IPS-20b (cell line): ENCODE data around the gene DGCR2.

Experiments used
- H3K27ac ChIP-seq: one replicate; pipeline ENCODE4 v1.5.1; 2013; ENCODE audit warnings: low read length
- H3K27me3 ChIP-seq: 2 replicates; pipeline ENCODE4 v1.6.1; 2013; ENCODE audit warnings: mild to moderate bottlenecking, low read length, inconsistent platforms; ENCODE audit not compliant: insufficient read depth
- H3K36me3 ChIP-seq: 2 replicates; pipeline ENCODE4 v1.6.1; 2013; ENCODE audit warnings: low read depth, mild to moderate bottlenecking, inconsistent platforms, low read length, moderate library complexity; ENCODE audit not compliant: insufficient read depth
- H3K4me1 ChIP-seq: 2 replicates; pipeline ENCODE4 v1.6.1; 2013; ENCODE audit warnings: mild to moderate bottlenecking, control low read depth, inconsistent platforms, low read length, moderate library complexity; ENCODE audit not compliant: insufficient read depth
- H3K4me3 ChIP-seq: 2 replicates; pipeline ENCODE4 v1.5.1; 2013; ENCODE audit warnings: mild to moderate bottlenecking, low read length, inconsistent platforms
- H3K9ac ChIP-seq: 2 replicates; pipeline ENCODE4 v1.6.1; 2013; ENCODE audit warnings: low read depth, mild to moderate bottlenecking, inconsistent platforms, low read length, moderate library complexity
- H3K9me3 ChIP-seq: 2 replicates; pipeline ENCODE4 v1.6.1; 2013; ENCODE audit warnings: mild to moderate bottlenecking, low read depth, low read length, inconsistent platforms; ENCODE audit not compliant: insufficient read depth

Gene DGCR2

DNA sequence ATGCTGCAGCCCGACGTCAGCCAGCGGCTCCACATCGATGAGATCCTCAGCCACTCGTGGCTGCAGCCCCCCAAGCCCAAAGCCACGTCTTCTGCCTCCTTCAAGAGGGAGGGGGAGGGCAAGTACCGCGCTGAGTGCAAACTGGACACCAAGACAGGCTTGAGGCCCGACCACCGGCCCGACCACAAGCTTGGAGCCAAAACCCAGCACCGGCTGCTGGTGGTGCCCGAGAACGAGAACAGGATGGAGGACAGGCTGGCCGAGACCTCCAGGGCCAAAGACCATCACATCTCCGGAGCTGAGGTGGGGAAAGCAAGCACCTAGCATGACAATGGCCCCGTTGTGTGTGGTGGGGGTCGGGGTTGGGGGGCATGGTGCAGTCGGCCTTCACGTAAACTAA, 9.9 kb upstream of the DGCR2 start:
- Histone ChIP-seq H3K27me3 (no peaks in the 10 kb centered on the region), H3K27ac (no peak overlapping the region), H3K4me3 (no peak overlapping the region), H3K9me3 (no peaks in the 10 kb centered on the region), H3K36me3 (peaks cover 41% of the 10 kb centered on the region), H3K9ac (no peak overlapping the region), H3K4me1 (no peaks in the 10 kb centered on the region)

DNA sequence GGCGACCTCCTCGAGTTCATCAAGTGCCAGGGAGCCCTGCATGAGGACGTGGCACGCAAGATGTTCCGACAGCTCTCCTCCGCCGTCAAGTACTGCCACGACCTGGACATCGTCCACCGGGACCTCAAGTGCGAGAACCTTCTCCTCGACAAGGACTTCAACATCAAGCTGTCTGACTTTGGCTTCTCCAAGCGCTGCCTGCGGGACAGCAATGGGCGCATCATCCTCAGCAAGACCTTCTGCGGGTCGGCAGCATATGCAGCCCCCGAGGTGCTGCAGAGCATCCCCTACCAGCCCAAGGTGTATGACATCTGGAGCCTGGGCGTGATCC, 9.4 kb upstream of the DGCR2 start:
- Histone ChIP-seq H3K9me3 (no peaks in the 10 kb centered on the region), H3K4me1 (no peaks in the 10 kb centered on the region), H3K27me3 (no peaks in the 10 kb centered on the region), H3K4me3 (no peak overlapping the region), H3K9ac (no peak overlapping the region), H3K36me3 (peaks cover 36% of the 10 kb centered on the region), H3K27ac (no peak overlapping the region)

DNA sequence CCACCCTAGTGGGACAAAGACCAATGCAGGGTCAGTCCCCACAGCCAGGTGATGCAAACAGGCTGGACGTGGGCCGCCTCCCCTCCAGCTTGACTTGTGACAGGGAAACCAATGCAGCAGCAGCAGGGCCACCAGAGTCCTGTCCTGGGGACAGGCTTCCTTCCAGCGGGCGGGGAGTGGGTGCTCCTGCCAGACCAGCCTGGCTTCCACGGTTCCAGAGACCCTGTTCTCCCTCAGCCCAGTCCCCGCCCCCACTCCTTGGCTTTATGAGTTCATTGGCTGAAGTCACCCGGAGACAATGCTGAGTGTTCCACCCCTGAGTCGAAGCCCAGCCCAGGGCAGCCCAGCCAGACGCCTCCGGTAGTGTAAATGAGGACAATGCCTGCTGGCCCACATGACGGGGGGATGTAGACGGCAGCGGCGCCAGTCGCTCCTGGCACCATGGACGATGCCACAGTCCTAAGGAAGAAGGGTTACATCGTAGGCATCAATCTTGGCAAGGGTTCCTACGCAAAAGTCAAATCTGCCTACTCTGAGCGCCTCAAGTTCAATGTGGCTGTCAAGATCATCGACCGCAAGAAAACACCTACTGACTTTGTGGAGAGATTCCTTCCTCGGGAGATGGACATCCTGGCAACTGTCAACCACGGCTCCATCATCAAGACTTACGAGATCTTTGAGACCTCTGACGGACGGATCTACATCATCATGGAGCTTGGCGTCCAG, 8.9 kb upstream of the DGCR2 start, which contains the start of gene TSSK2:
Gene TSSK2 (plus strand): TSS at position 350 of the 726 bp plus-strand sequence. CDS start 92 bp downstream, at position 442.
- Histone ChIP-seq H3K9ac (no peak within 1 kb of the TSS), H3K4me1 (no peaks in the 10 kb centered on the region), H3K36me3 (peaks cover 32% of the 10 kb centered on the region), H3K4me3 (no peak within 1 kb of the TSS), H3K27ac (no peak within 1 kb of the TSS), H3K27me3 (no peaks in the 10 kb centered on the region), H3K9me3 (no peaks in the 10 kb centered on the region)

DNA sequence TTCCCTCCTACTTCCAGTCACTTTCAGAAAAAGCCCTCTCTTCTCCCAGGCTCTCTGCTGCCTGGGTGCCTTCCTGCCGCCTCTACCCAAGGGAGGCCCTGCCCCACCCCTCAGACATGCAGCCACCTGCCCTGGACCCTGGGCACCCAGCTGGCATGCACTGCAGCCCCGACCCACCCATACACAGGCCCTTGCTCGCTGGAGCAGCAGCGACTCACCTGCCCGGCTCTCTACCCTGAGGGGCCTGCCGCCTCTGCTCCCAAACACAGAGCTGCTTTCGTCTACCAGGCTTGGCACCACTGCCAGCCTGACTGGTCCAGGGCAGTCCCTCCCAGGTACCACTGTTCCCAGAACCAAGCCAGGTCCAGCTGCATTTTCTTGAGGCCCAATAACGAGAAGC, 7.7 kb upstream of the DGCR2 start:
- Histone ChIP-seq H3K9ac (no peak overlapping the region), H3K36me3 (peaks cover 22% of the 10 kb centered on the region), H3K4me3 (no peak overlapping the region), H3K4me1 (no peaks in the 10 kb centered on the region), H3K27me3 (peaks cover under 1% of the 10 kb centered on the region; the same call in 1 of the 2 replicates), H3K27ac (no peak overlapping the region), H3K9me3 (no peaks in the 10 kb centered on the region)

DNA sequence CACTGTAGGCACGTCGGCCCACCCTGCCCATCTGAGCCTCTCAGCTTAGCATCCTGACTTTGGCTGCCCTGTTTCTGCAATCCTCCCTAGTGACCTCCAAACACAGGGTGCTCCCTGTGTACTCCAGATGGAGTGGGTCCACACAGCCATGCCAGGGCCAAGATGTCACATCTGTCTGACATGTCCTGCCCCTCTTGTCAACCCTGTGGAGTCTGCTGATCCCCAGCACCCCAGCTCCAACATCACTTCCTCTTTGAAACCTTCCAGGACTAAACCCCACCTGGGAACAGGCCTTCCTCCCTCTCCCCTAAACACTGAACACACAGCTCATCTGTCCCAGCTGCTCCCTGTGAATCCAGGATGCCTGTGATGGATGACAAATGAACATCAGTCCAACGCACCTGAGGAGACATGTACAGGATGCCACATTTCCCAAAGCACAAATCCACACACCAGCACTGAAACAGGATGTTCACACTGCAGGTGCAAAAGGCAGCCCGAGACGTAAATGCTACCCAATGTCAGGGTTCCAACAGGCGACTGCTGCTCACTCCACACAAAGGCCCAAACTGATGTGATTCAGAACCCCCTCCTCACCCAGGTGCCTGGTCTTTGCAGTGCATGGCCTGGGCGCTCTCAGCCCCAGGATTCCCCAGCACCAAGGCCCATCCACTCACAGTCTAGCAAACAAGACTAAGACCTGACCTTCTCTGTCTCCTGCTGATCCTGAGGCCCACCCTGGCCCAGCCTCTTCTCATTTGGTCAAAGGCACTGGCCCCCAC, 6.9 kb upstream of the DGCR2 start:
- Histone ChIP-seq H3K27ac (no peak overlapping the region), H3K4me1 (no peaks in the 10 kb centered on the region), H3K36me3 (peaks cover 15% of the 10 kb centered on the region), H3K27me3 (peaks cover 5% of the 10 kb centered on the region; the same call in 1 of the 2 replicates), H3K4me3 (no peak overlapping the region), H3K9me3 (no peaks in the 10 kb centered on the region), H3K9ac (no peak overlapping the region)

DNA sequence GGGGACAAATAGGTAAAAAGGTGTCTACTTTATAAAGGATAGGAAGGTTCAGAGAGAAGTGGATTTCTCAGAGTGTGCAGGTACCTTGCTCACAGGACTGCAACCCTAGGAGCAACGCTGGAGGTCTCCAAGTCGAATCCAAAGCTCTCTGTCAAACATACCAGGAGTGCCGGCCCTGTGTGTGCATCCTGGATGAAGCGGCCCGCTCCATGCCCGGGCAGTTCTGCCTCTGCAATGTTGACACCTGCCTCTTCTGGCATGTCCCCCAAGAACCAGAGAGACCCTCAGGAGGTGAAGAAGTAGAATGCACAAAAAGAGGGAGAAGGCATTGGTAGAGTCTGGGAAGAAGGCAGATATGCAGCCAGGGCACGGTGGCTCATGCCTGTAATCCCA, 5.8 kb upstream of the DGCR2 start:
- no peak overlapping the region for H3K4me3 ChIP-seq
- no peak overlapping the region for H3K27ac ChIP-seq
- no peaks in the 10 kb centered on the region for H3K9me3 ChIP-seq
- peaks cover 4% of the 10 kb centered on the region; the same call in 1 of the 2 replicates for H3K36me3 ChIP-seq
- H3K4me1 ChIP-seq, result no peaks in the 10 kb centered on the region; the same call in 1 of the 2 replicates
- no peak overlapping the region for H3K9ac ChIP-seq
- peaks cover 5% of the 10 kb centered on the region; the same call in 1 of the 2 replicates for H3K27me3 ChIP-seq

DNA sequence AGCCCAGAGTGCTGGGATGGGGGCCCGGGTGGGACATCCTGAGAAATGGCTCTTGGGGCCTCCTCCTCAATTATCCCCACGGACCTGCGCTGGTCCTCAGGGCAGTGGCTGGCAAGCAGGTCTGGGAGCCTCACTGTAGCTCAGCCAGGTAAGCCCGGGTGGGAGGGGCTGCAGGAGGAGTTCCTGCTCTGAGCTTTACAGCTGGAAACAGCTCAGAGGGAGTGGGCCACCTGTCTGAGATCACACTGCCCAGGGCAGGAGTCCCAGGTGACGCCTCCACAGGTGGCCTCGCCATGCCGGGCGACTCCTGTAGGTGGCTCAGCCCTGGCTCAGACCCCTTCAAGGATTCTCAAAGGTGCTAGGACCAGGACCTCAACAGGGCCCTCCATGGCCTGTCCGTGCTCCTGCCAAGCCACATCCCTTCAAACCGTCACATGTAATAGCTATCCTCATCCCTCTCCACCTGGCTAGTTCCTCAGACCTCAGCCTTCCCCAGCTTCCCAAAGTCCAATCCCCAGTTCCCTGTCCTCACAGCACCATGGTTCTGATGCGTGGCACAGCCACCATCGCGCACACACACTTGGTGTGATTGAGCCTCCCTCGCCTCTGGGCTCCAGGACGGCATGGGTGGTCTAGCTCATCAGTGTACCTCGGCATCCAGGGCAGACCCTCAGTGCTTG, 5.3 kb upstream of the DGCR2 start:
- Histone ChIP-seq H3K9me3 (no peaks in the 10 kb centered on the region), H3K36me3 (0 out of 2 replicates have a peak, but pooled peaks cover under 1% of the 10 kb centered on the region), H3K4me1 (no peaks in the 10 kb centered on the region; the same call in 1 of the 2 replicates), H3K9ac (no peak overlapping the region), H3K27ac (no peak overlapping the region), H3K27me3 (peaks cover 5% of the 10 kb centered on the region; the same call in 1 of the 2 replicates), H3K4me3 (no peak overlapping the region)

DNA sequence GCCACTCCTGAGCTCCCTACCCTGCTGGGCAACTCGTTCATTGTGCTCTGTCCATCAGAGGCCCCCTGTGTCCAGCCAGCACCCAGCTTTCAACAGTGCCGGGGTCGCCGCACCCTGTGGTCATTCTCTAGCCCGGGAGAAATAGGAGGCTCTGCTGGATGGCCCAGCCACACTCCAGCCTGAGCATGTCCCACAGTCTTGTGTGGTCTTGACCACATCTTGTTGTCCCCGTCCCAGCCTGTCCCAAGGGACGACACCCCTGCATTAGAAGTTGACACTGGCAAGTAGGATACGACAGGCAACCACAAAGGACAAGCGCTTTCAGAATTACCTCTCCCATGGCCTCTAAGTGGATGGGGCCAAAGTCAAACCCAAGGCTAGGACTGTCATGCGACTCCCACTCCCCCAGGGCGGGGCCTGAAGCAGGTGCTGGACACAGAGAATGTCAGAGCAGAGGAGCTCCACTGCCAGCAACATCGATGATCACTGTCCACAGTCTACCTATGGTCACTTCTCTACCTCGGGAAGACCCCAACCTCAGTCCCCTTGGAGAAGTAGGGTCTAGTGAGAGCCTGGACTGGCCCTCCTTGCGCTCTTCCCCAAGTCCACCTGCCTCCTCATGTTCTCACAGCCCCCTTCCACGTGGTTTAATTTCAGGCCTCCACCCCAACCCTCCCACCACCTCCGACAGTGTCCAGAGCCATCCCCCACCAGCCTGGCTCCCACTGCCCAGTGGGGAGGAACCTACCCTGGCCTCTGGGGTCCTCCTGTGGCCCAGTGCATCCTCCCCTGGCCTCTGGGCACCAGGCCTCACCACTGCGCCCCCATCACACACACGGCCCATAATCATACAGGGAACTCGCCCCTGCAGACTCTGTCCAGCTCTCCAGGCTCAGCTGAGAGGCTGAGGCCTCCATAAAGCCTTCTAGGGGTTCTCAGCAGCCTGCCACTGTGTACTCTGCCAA, 4.4 kb upstream of the DGCR2 start:
- Histone ChIP-seq H3K27ac (no peak overlapping the region), H3K4me1 (no peaks in the 10 kb centered on the region; the same call in 1 of the 2 replicates), H3K27me3 (peaks cover 5% of the 10 kb centered on the region; the same call in 1 of the 2 replicates), H3K9me3 (no peaks in the 10 kb centered on the region), H3K4me3 (no peak overlapping the region), H3K9ac (no peak overlapping the region), H3K36me3 (no peaks in the 10 kb centered on the region)

DNA sequence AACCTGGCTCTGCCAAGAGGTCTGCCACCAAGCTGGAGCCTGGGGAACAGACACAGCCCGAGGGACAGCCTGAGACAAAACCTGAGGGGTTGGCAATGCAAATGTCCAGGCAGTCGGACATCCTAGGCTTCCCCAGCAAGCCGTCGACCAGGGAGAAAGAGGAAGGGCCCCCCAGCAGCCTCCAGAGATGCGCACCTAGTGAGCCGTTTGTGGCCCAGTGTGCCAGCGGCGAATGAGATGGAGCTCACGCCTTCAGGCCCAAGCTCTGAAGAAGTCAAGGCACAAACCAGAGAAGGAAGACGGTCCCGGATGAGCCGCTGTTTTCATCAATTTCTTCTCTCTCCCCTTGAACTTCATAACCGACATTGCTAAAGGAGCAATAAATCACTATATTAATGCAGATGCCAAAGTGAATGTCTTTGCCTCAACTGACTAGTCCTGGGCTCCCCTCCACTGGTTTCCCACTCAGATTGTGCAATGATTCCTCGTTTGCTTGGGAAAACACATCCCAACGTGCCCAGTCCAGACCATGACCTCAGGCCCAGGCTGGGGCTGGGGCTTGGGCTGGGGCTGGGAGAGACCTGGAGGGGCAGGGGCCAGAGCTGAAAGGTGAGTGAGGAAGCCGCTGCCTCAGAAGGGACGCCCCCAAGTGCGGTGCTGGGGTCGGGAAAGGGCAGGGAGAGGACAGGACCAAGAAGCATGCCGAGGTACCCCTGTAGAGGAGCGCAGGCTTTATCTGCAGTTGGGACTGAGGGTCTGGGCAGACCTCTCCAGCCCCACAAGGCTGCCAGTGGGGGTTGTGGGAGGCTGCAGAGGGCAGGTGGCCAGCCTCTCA, 3.5 kb upstream of the DGCR2 start:
- Histone ChIP-seq H3K9me3 (no peaks in the 10 kb centered on the region), H3K36me3 (no peaks in the 10 kb centered on the region), H3K27ac (no peak overlapping the region), H3K4me1 (peaks cover 5% of the 10 kb centered on the region; the same call in 1 of the 2 replicates), H3K4me3 (no peak overlapping the region), H3K9ac (no peak overlapping the region), H3K27me3 (peaks cover 5% of the 10 kb centered on the region; the same call in 1 of the 2 replicates)

DNA sequence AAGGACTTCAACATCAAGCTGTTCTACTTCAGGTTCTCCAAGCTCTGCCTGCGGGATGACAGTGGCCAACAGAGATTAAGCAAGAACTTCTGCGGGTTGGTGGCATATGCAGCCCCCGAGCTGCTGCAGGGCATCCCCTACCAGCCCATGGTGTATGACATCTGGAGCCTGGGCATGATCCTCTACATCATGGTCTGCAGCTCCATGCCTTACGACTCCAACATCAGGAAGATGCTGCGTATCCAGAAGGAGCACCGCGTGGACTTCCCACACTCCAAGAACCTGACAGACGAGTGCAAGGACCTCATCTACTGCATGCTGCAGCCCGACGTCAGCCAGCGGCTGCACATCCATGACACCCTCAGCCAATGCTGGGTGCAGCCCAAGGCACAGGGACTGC, 2.8 kb upstream of the DGCR2 start:
- H3K9me3 ChIP-seq, result no peaks in the 10 kb centered on the region
- H3K27ac ChIP-seq, result no peak overlapping the region
- peaks cover 12% of the 10 kb centered on the region for H3K4me1 ChIP-seq
- no peak overlapping the region for H3K9ac ChIP-seq
- peaks cover 5% of the 10 kb centered on the region; the same call in 1 of the 2 replicates for H3K27me3 ChIP-seq
- H3K36me3 ChIP-seq, result no peaks in the 10 kb centered on the region
- no peak overlapping the region for H3K4me3 ChIP-seq
